ENCODE data around the gene AMPD3.

AMPD3 gene

GRCh38 chr11:10453261-10453660, 1.8 kb upstream of the AMPD3 start:
- Histone ChIP-seq H3K9me3 (ENCODE audit: control insufficient read depth, insufficient read depth, low read length) (no peaks in the 10 kb centered on the region), H3K4me3 (ENCODE audit: low read depth, low read length) (no peak overlapping the region), H3K9ac (ENCODE audit: low read depth, low read length) (no peak overlapping the region), H3K4me1 (ENCODE audit: control insufficient read depth, insufficient read depth, low read length) (peaks cover 17% of the 10 kb centered on the region), H3K36me3 (ENCODE audit: control insufficient read depth, insufficient read depth, low read length) (no peaks in the 10 kb centered on the region), H3K27me3 (ENCODE audit: control insufficient read depth, insufficient read depth, low read length) (peaks cover 37% of the 10 kb centered on the region)

- Histone ChIP-seq H3K9me3 (ENCODE audit: control insufficient read depth, insufficient read depth, low read length) (no peaks in the 10 kb centered on the region), H3K4me3 (ENCODE audit: low read depth, low read length) (no peak overlapping the region), H3K27me3 (ENCODE audit: control insufficient read depth, insufficient read depth, low read length) (peaks cover 18% of the 10 kb centered on the region), H3K36me3 (ENCODE audit: control insufficient read depth, insufficient read depth, low read length) (no peaks in the 10 kb centered on the region), H3K4me1 (ENCODE audit: control insufficient read depth, insufficient read depth, low read length) (peaks cover 17% of the 10 kb centered on the region), H3K9ac (ENCODE audit: low read depth, low read length) (no peak overlapping the region)
Measured at GRCh38 chr11:10455637-10456487, 798 bp downstream of the AMPD3 start.

- H3K36me3 ChIP-seq (ENCODE audit: control insufficient read depth, insufficient read depth, low read length) = no peaks in the 10 kb centered on the region
- no peak overlapping the region for H3K4me3 ChIP-seq (ENCODE audit: low read depth, low read length)
- peaks cover 15% of the 10 kb centered on the region for H3K4me1 ChIP-seq (ENCODE audit: control insufficient read depth, insufficient read depth, low read length)
- H3K9ac ChIP-seq (ENCODE audit: low read depth, low read length) = no peak overlapping the region
- H3K27me3 ChIP-seq (ENCODE audit: control insufficient read depth, insufficient read depth, low read length) = peaks cover 14% of the 10 kb centered on the region
- H3K9me3 ChIP-seq (ENCODE audit: control insufficient read depth, insufficient read depth, low read length) = no peaks in the 10 kb centered on the region
Measured at GRCh38 chr11:10456519-10456918, 1.5 kb downstream of the AMPD3 start.

- Histone ChIP-seq H3K9me3 (ENCODE audit: control insufficient read depth, insufficient read depth, low read length) (no peaks in the 10 kb centered on the region), H3K4me1 (ENCODE audit: control insufficient read depth, insufficient read depth, low read length) (peaks cover 15% of the 10 kb centered on the region), H3K9ac (ENCODE audit: low read depth, low read length) (no peak overlapping the region), H3K27me3 (ENCODE audit: control insufficient read depth, insufficient read depth, low read length) (peaks cover 3% of the 10 kb centered on the region), H3K36me3 (ENCODE audit: control insufficient read depth, insufficient read depth, low read length) (no peaks in the 10 kb centered on the region), H3K4me3 (ENCODE audit: low read depth, low read length) (no peak overlapping the region)
Measured at GRCh38 chr11:10457901-10458300, 2.8 kb downstream of the AMPD3 start.

GRCh38 chr11:10459029-10459970, 4.2 kb downstream of the AMPD3 start:
- no peaks in the 10 kb centered on the region for H3K36me3 ChIP-seq (ENCODE audit: control insufficient read depth, insufficient read depth, low read length)
- H3K9ac ChIP-seq (ENCODE audit: low read depth, low read length) = no peak overlapping the region
- H3K4me1 ChIP-seq (ENCODE audit: control insufficient read depth, insufficient read depth, low read length) = peaks cover 15% of the 10 kb centered on the region
- H3K27me3 ChIP-seq (ENCODE audit: control insufficient read depth, insufficient read depth, low read length) = no peaks in the 10 kb centered on the region
- H3K4me3 ChIP-seq (ENCODE audit: low read depth, low read length) = no peak overlapping the region
- no peaks in the 10 kb centered on the region for H3K9me3 ChIP-seq (ENCODE audit: control insufficient read depth, insufficient read depth, low read length)

- no peaks in the 10 kb centered on the region for H3K27me3 ChIP-seq (ENCODE audit: control insufficient read depth, insufficient read depth, low read length)
- peaks cover 15% of the 10 kb centered on the region for H3K4me1 ChIP-seq (ENCODE audit: control insufficient read depth, insufficient read depth, low read length)
- no peak overlapping the region for H3K9ac ChIP-seq (ENCODE audit: low read depth, low read length)
- no peaks in the 10 kb centered on the region for H3K36me3 ChIP-seq (ENCODE audit: control insufficient read depth, insufficient read depth, low read length)
- no peak overlapping the region for H3K4me3 ChIP-seq (ENCODE audit: low read depth, low read length)
- H3K9me3 ChIP-seq (ENCODE audit: control insufficient read depth, insufficient read depth, low read length) = no peaks in the 10 kb centered on the region
Measured at GRCh38 chr11:10460611-10461275, 5.7 kb downstream of the AMPD3 start.

GRCh38 chr11:10461276-10461790, 6.3 kb downstream of the AMPD3 start:
- Histone ChIP-seq H3K9ac (ENCODE audit: low read depth, low read length) (no peak overlapping the region), H3K9me3 (ENCODE audit: control insufficient read depth, insufficient read depth, low read length) (no peaks in the 10 kb centered on the region), H3K4me1 (ENCODE audit: control insufficient read depth, insufficient read depth, low read length) (peaks cover 10% of the 10 kb centered on the region), H3K4me3 (ENCODE audit: low read depth, low read length) (no peak overlapping the region), H3K27me3 (ENCODE audit: control insufficient read depth, insufficient read depth, low read length) (no peaks in the 10 kb centered on the region), H3K36me3 (ENCODE audit: control insufficient read depth, insufficient read depth, low read length) (no peaks in the 10 kb centered on the region)

- Histone ChIP-seq H3K36me3 (ENCODE audit: control insufficient read depth, insufficient read depth, low read length) (no peaks in the 10 kb centered on the region), H3K9ac (ENCODE audit: low read depth, low read length) (no peak overlapping the region), H3K4me3 (ENCODE audit: low read depth, low read length) (no peak overlapping the region), H3K9me3 (ENCODE audit: control insufficient read depth, insufficient read depth, low read length) (no peaks in the 10 kb centered on the region), H3K4me1 (ENCODE audit: control insufficient read depth, insufficient read depth, low read length) (peaks cover 6% of the 10 kb centered on the region), H3K27me3 (ENCODE audit: control insufficient read depth, insufficient read depth, low read length) (no peaks in the 10 kb centered on the region)
Measured at GRCh38 chr11:10462746-10463300, 7.8 kb downstream of the AMPD3 start.

GRCh38 chr11:10473371-10473770, 18.3 kb downstream of the AMPD3 start:
- Histone ChIP-seq H3K9ac (ENCODE audit: low read depth, low read length) (no peak overlapping the region), H3K4me1 (ENCODE audit: control insufficient read depth, insufficient read depth, low read length) (no peaks in the 10 kb centered on the region), H3K4me3 (ENCODE audit: low read depth, low read length) (no peak overlapping the region), H3K9me3 (ENCODE audit: control insufficient read depth, insufficient read depth, low read length) (no peaks in the 10 kb centered on the region), H3K27me3 (ENCODE audit: control insufficient read depth, insufficient read depth, low read length) (no peaks in the 10 kb centered on the region), H3K36me3 (ENCODE audit: control insufficient read depth, insufficient read depth, low read length) (no peaks in the 10 kb centered on the region)

- Histone ChIP-seq H3K9ac (ENCODE audit: low read depth, low read length) (no peak overlapping the region), H3K9me3 (ENCODE audit: control insufficient read depth, insufficient read depth, low read length) (no peaks in the 10 kb centered on the region), H3K4me3 (ENCODE audit: low read depth, low read length) (no peak overlapping the region), H3K27me3 (ENCODE audit: control insufficient read depth, insufficient read depth, low read length) (no peaks in the 10 kb centered on the region), H3K4me1 (ENCODE audit: control insufficient read depth, insufficient read depth, low read length) (no peaks in the 10 kb centered on the region), H3K36me3 (ENCODE audit: control insufficient read depth, insufficient read depth, low read length) (no peaks in the 10 kb centered on the region)
Measured at GRCh38 chr11:10474551-10474950, 19.5 kb downstream of the AMPD3 start.

GRCh38 chr11:10476342-10476741, 21.3 kb downstream of the AMPD3 start:
- Histone ChIP-seq H3K4me3 (ENCODE audit: low read depth, low read length) (no peak overlapping the region), H3K27me3 (ENCODE audit: control insufficient read depth, insufficient read depth, low read length) (no peaks in the 10 kb centered on the region), H3K9ac (ENCODE audit: low read depth, low read length) (no peak overlapping the region), H3K36me3 (ENCODE audit: control insufficient read depth, insufficient read depth, low read length) (no peaks in the 10 kb centered on the region), H3K9me3 (ENCODE audit: control insufficient read depth, insufficient read depth, low read length) (no peaks in the 10 kb centered on the region), H3K4me1 (ENCODE audit: control insufficient read depth, insufficient read depth, low read length) (no peaks in the 10 kb centered on the region)

Measured in iPS-15b (cell line).